Esophagus muscularis mucosa (tissue), 4 donors: ENCODE data around the gene PLA1A. TPM values are rescaled to one million over a fixed set of nuclear protein-coding genes. Genes with fewer than 3 reads are reported as not detected.

Experiments
- DNase-seq: peaks from one replicate; pipeline ENCODE4 v3.0.0-alpha.2; 2017; ENCODE audit errors: extremely low spot score
- H3K27ac ChIP-seq, 4 donors: fragments of 200-600 bp; sonication (generic); replicated peaks in 1 of 4; 1 replicate in 3 of 4; 2 replicates in 1 of 4; pipeline ENCODE4 v1.5.1; 2016 to 2019; ENCODE audit warnings: mild to moderate bottlenecking in 1 of 4
- H3K27me3 ChIP-seq, 4 donors: fragments of 200-600 bp; sonication (generic); one replicate each; pipeline versions ENCODE4 v1.5.1 to v1.6.0; 2016 to 2019
- H3K36me3 ChIP-seq, 4 donors: fragments of 200-600 bp; sonication (generic); one replicate each; pipeline ENCODE4 v1.5.1; 2016 to 2019
- H3K4me1 ChIP-seq, 4 donors: fragments of 200-600 bp; sonication (generic); one replicate each; pipeline ENCODE4 v1.5.1; 2016 to 2019
- H3K4me3 ChIP-seq, 4 donors: fragments of 200-600 bp; sonication (generic); 1 replicate in 2 of 4; 2 replicates in 2 of 4; pipeline ENCODE4 v1.5.1; 2016 to 2019; ENCODE audit warnings: mild to moderate bottlenecking in 4 of 4, moderate library complexity in 1 of 4
- H3K9me3 ChIP-seq, 4 donors: fragments of 200-600 bp; sonication (generic); 1 replicate in 3 of 4; 2 replicates in 1 of 4; pipeline ENCODE4 v1.5.1; 2016 to 2019
- EP300 ChIP-seq: sonication (generic); formaldehyde crosslinking; IDR thresholded peaks from one replicate; pipeline ENCODE4 v1.6.1; 2017; ENCODE audit warnings: antibody characterized with exemption
- POLR2A ChIP-seq: fragments of 450-650 bp; IDR thresholded peaks from one replicate; pipeline ENCODE4 v1.6.1; 2017; ENCODE audit warnings: antibody characterized with exemption, moderate library complexity, mild to moderate bottlenecking, low read depth
- POLR2AphosphoS5 ChIP-seq, 2 donors: sonication (generic); formaldehyde crosslinking; IDR thresholded peaks; one replicate each; pipeline ENCODE4 v1.6.1; 2017; ENCODE audit warnings: antibody characterized with exemption in 2 of 2
- WGBS: methylation state at CpG from one replicate; pipeline ENCODE4 v1.1.5; 2018; 5-methylcytosine and 5-hydroxymethylcytosine counted together
- intact Hi-C: fragments of 100-400 bp; cut with DNase I; formaldehyde crosslinking; loops from one replicate; pipeline ENCODE4 v1.15.1; 2023
- total RNA-seq, 4 donors: library from RNA; depleted of rRNA; stranded (reverse); fragments of >200 nt; gene quantifications; one replicate each; pipeline versions ENCODE4 v1.1.0 to v1.2.1, GENCODE V29; 2016
- TF ChIP-seq, protein P1 (sequence below), 3 experiments: fragments of 200-600 bp in 2 of 3; fragments of 450-650 bp in 1 of 3; sonication (generic) in 2 of 3; IDR thresholded peaks; one replicate each; pipeline ENCODE4 v1.5.1; 2017 to 2019; ENCODE audit warnings: antibody characterized with exemption in 3 of 3, mild to moderate bottlenecking in 2 of 3, moderate library complexity in 1 of 3

PLA1A gene
- total RNA-seq, 4 donors from 2014 or later = 1.5 to 2.9 (median 2.0) TPM

DNA sequence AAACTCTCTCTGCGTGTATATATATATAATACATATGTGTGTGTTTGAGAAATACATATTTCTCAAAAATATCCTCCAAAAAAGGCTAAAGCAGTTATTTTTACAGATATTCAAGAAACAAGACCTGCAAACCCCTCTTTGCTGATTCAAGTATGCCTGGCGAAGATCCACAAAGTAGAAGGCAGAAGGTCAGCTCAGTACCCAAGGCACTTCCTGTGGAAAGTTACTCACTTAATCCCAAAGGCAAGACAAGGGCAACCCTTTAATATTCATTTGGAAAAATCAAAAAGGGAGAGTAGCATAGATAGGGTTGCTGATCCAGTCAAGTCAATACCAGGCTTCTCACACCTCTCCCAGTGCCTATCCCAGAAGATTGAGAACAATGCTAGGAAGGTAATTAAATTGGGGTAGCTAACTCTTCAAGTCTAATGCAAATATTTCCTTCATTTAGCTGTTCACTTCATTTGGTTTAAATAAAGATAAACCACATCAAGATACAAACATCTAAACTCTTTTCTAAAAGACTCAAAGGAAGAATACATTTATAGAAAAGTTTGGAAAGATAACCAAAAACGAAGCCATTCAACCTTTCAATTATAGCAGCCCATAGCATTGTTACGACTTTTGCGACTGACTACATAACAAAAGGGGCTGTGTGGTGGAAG, 72.4 kb downstream of the PLA1A start:
- 87% methylated on average over 5 of the region's 5 CpGs for WGBS
- H3K27me3 ChIP-seq = no peaks in the 10 kb centered on the region
- intact Hi-C loops = loop anchor here (5.0 to 10.0 kb wide), 2 partner anchors 175 to 922 kb away; partner anchors contain the start of gene TIMMDC1
- peaks cover under 1 to 29% (median 10%) of the 10 kb centered on the region in 4 donors for H3K4me1 ChIP-seq
- H3K9me3 ChIP-seq = no peaks in the 10 kb centered on the region
- H3K27ac ChIP-seq = peak overlapping the region in 3 of 4 donors; percentile 21 to 54 (median 29)
- no peak overlapping the region for H3K4me3 ChIP-seq
- no peak for DNase-seq
- H3K36me3 ChIP-seq = peaks cover 16 to 73% (median 43%) of the 10 kb centered on the region in 4 donors
- TF ChIP-seq EP300 (no peak), POLR2AphosphoS5 (IDR thresholded peaks at IDR 0.05) (no peak), POLR2A (no peak)
- TF ChIP-seq, protein P1, sequence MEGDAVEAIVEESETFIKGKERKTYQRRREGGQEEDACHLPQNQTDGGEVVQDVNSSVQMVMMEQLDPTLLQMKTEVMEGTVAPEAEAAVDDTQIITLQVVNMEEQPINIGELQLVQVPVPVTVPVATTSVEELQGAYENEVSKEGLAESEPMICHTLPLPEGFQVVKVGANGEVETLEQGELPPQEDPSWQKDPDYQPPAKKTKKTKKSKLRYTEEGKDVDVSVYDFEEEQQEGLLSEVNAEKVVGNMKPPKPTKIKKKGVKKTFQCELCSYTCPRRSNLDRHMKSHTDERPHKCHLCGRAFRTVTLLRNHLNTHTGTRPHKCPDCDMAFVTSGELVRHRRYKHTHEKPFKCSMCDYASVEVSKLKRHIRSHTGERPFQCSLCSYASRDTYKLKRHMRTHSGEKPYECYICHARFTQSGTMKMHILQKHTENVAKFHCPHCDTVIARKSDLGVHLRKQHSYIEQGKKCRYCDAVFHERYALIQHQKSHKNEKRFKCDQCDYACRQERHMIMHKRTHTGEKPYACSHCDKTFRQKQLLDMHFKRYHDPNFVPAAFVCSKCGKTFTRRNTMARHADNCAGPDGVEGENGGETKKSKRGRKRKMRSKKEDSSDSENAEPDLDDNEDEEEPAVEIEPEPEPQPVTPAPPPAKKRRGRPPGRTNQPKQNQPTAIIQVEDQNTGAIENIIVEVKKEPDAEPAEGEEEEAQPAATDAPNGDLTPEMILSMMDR (IDR thresholded peaks at IDR 0.05) = no peak

DNA sequence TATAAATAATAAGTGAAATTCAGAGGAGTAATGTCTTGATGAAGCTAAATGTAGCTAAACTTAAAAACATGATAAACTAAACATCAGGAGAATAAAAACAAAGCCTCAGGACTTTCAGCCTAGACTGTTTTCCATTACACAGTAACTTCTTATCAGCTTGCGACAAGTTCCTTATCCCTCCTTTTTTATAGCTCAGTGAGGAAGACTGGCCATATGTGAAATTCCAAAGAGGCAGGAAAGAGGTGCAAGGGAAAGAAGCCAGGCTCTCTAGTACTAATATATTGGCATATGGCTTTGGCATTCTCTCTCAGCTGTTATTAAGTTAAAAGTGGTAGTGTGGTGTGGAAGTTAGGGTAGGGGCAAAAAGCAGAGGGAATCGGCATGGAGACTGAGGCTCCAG, 75.1 kb downstream of the PLA1A start:
- TF ChIP-seq EP300 (no peak), POLR2A (no peak), POLR2AphosphoS5 (IDR thresholded peaks at IDR 0.05) (no peak)
- Histone ChIP-seq H3K4me1 (peaks cover 14 to 44% (median 27%) of the 10 kb centered on the region in 4 donors), H3K27ac (peak overlapping the region in 2 of 4 donors; percentile 2 to 15), H3K27me3 (no peaks in the 10 kb centered on the region), H3K4me3 (no peak overlapping the region), H3K36me3 (peaks cover 16 to 69% (median 39%) of the 10 kb centered on the region in 4 donors), H3K9me3 (no peaks in the 10 kb centered on the region)
- WGBS = 94% methylated on average over 2 of the region's 2 CpGs
- intact Hi-C loops = loop anchor here (5.0 to 10.0 kb wide), 2 partner anchors 178 to 920 kb away; partner anchors contain the start of gene TIMMDC1
- DNase-seq = no peak

DNA sequence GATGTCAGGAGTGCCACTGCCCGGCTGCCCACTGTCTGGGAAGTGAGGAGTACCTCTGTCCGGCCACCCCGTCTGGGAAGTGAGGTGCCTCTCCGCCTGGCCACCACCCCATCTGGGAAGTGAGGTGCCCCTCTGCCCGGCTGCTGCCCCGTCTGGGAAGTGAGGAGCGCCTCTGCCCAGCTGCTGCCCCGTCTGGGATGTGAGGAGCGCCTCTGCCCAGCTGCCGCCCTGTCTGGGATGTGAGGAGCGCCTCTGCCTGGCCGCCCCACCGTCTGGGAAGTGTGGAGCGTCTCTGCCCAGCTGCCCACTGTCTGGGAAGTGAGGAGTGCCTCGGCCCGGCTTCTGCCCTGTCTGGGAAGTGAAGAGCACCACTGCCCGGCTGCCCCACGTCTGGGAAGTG, 76.2 kb downstream of the PLA1A start:
- H3K36me3 ChIP-seq = peaks cover 16 to 61% (median 32%) of the 10 kb centered on the region in 4 donors
- WGBS = 91% methylated on average over 11 of the region's 18 CpGs
- H3K27me3 ChIP-seq = no peaks in the 10 kb centered on the region
- no peak overlapping the region for H3K4me3 ChIP-seq
- no peaks in the 10 kb centered on the region for H3K9me3 ChIP-seq
- H3K4me1 ChIP-seq = peaks cover 18 to 47% (median 31%) of the 10 kb centered on the region in 4 donors
- TF ChIP-seq POLR2A (no peak), POLR2AphosphoS5 (IDR thresholded peaks at IDR 0.05) (no peak), EP300 (no peak)
- TF ChIP-seq, protein P1 (IDR thresholded peaks at IDR 0.05) = no peak
- intact Hi-C loops = loop anchor here (5.0 to 10.0 kb wide), 2 partner anchors 179 to 918 kb away; partner anchors contain the start of gene TIMMDC1
- H3K27ac ChIP-seq = peak overlapping the region in 3 of 4 donors; percentile 13 to 28 (median 15)
- no peak for DNase-seq

DNA sequence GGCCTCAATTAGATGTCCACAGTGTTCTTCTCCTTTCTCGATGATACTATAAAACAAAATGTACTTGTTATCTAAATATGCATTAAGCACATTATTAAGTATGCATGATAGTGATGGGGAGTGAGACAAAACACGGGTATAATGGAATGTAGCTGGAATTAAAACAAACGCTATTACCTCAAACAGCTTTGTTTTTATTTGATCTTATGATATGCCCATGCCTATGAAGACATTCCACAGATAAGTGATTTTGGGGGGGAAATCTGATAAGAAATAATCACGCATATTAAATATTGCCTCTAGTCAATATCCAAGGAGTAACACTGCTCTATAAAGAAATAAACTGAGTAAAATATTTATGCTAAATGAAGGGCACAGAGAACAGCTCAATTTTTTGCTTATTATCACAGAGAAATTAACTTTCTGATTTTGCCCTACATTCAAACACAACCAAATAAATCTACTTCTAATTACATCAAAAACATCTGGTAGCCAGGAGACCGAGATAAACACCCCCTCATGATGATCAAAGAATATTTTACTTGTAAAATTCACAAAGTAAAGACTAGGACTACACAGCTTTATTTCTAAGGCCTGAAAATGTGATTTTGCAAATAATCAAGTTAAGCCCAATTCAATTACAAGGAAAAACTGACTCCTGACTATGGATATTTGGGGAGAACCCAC, 77.6 kb downstream of the PLA1A start:
- Histone ChIP-seq H3K27me3 (no peaks in the 10 kb centered on the region), H3K27ac (peak overlapping the region; percentile 92 to 97 (median 95)), H3K36me3 (peaks cover 16 to 47% (median 28%) of the 10 kb centered on the region in 4 donors), H3K9me3 (no peaks in the 10 kb centered on the region), H3K4me3 (peak overlapping the region in 3 of 4 donors; percentile 75 to 89 (median 78)), H3K4me1 (peaks cover 18 to 37% (median 24%) of the 10 kb centered on the region in 4 donors)
- no peak for DNase-seq
- no peak for TF ChIP-seq POLR2AphosphoS5 (IDR thresholded peaks at IDR 0.05)
- 83% methylated on average over 5 of the region's 5 CpGs for WGBS
- intact Hi-C loops = loop anchor here (5.0 to 10.0 kb wide), 2 partner anchors 98 to 181 kb away; partner anchors contain the start of genes ADPRH and TIMMDC1

DNA sequence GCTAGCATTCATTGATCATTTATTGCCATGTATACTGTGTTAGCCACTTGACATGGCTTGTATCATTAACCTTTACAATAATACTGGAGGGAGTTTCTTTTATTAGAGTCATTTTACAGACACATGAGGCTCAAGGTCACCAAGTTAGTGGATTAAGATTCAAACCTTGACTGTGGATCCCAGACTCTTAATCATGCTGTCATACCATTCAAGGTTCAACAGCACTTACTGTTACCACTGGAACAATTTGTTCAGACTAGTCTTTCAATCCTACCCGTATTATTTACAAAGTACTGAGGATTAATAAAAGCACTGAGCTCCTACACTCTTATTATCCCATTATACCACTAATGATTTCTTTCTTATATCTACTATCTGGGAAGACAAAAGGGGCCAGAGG, 78.3 kb downstream of the PLA1A start:
- WGBS = 56% methylated on average over 1 of the region's 1 CpG
- TF ChIP-seq EP300 (no peak), POLR2A (no peak), POLR2AphosphoS5 (IDR thresholded peaks at IDR 0.05) (no peak)
- TF ChIP-seq, protein P1 (IDR thresholded peaks at IDR 0.05) = no peak

More for the DNA sequence above, 78.3 kb downstream of the PLA1A start:
- H3K4me1 ChIP-seq = peaks cover 18 to 38% (median 23%) of the 10 kb centered on the region in 4 donors
- no peaks in the 10 kb centered on the region for H3K9me3 ChIP-seq
- intact Hi-C loops = loop anchor here (5.0 to 10.0 kb wide), 2 partner anchors 99 to 181 kb away; partner anchors contain the start of genes ADPRH and TIMMDC1
- DNase-seq = no peak
- H3K4me3 ChIP-seq = peak overlapping the region; percentile 72 to 89 (median 76)
- peaks cover 16 to 40% (median 26%) of the 10 kb centered on the region in 4 donors for H3K36me3 ChIP-seq
- H3K27me3 ChIP-seq = no peaks in the 10 kb centered on the region
- peak overlapping the region; percentile 92 to 97 (median 95) for H3K27ac ChIP-seq
